OCI-LY3 (cell line): ENCODE measurements around the gene FLNA.

ENCODE experiments used
- CTCF ChIP-seq: fragments of 200-600, 300-600 bp; sonication (generic); IDR thresholded peaks from 2 replicates; pipeline ENCODE4 v1.5.1; 2014; ENCODE audit warnings: antibody characterized with exemption, low read length, low read depth
- EZH2phosphoT487 ChIP-seq: fragments of 200-600 bp; shearing (Covaris generic); IDR thresholded peaks from 2 replicates; pipeline ENCODE4 v1.6.1; 2018; ENCODE audit warnings: antibody characterized with exemption, mixed run types, low read depth

- TF ChIP-seq CTCF (peak; percentile 77), EZH2phosphoT487 (no peak)
Observed at GRCh38 chrX:154373340-154374306, 811 bp downstream of the FLNA start.
